Activated CD4-positive, alpha-beta T cell treated with anti-CD3 and anti-CD28 coated beads for 36 hours (primary cell): Measurements from ENCODE around the gene OLIG1. TPM values are rescaled to one million over a fixed set of nuclear protein-coding genes. Genes with fewer than 3 reads are reported as not detected.
A peak's percentile ranks its signal among the peaks of the same experiment; 100 is the strongest.

ENCODE experiments used
- ATAC-seq: fragments of 200-7000 bp; cut with Tn5 transposase; one replicate; pipeline ENCODE4 v1.10.0; 2021; ENCODE audit warnings: mild to moderate bottlenecking, moderate library complexity
- CTCF ChIA-PET: fragments of 350-600 bp; sonication (Branson Sonifier 250); formaldehyde crosslinking; loops from one replicate; lab custom pipeline; 2021; ENCODE audit warnings: antibody characterized with exemption; lab: Charles Lee
- POLR2A ChIA-PET: fragments of 350-600 bp; sonication (Branson Sonifier 250); formaldehyde crosslinking; loops from one replicate; lab custom pipeline; 2021; ENCODE audit warnings: antibody characterized with exemption, inconsistent platforms; lab: Charles Lee
- DNase-seq: peaks from one replicate; pipeline ENCODE4 v3.0.0-alpha.2; 2020
- H3K27ac Mint-ChIP-seq: one replicate; pipeline ENCODE4 v1.8.0; 2021; ENCODE audit warnings: mixed read lengths
- H3K27me3 Mint-ChIP-seq: one replicate; pipeline ENCODE4 v1.8.0; 2021; ENCODE audit warnings: mixed read lengths
- H3K36me3 Mint-ChIP-seq: one replicate; pipeline ENCODE4 v1.8.0; 2021; ENCODE audit warnings: low read depth, mixed read lengths
- H3K4me1 Mint-ChIP-seq: one replicate; pipeline ENCODE4 v1.8.0; 2021; ENCODE audit warnings: mixed read lengths
- H3K4me3 Mint-ChIP-seq: one replicate; pipeline ENCODE4 v1.8.0; 2021; ENCODE audit warnings: mild to moderate bottlenecking, moderate library complexity, mixed read lengths
- H3K9me3 Mint-ChIP-seq: one replicate; pipeline ENCODE4 v1.8.0; 2021; ENCODE audit warnings: low read depth, mixed read lengths
- intact Hi-C, 2 experiments: fragments of 100-400 bp; cut with DNase I in 1 of 2; cut with micrococcal nuclease in 1 of 2; formaldehyde crosslinking; loops; one replicate each; pipeline versions ENCODE4 v1.14.2 to v1.15.1; 2022 to 2024; cut with DNase I, micrococcal nuclease
- total RNA-seq, 2 experiments: library from RNA; stranded (reverse); gene quantifications; one replicate each; pipeline ENCODE4 v1.2.3, GENCODE V29; 2021

OLIG1 gene
- total RNA-seq, 2 experiments from 2014 or later, result not detected

- Mint-ChIP-seq H3K36me3 (no peaks in the 10 kb centered on the region), H3K9me3 (no peaks in the 10 kb centered on the region), H3K4me3 (no peak within 1 kb of the TSS), H3K27me3 (peaks cover 77% of the 10 kb centered on the region), H3K27ac (no peak within 1 kb of the TSS), H3K4me1 (peaks cover 40% of the 10 kb centered on the region)
- DNase-seq (peak; percentile 38), ATAC-seq (no peak)
- intact Hi-C loops, result loop anchor here (10.0 kb wide), 1 partner anchor 99 kb away; no protein-coding TSS in a partner anchor
- ChIA-PET POLR2A (no interaction called here), CTCF (interaction anchor here (0.6 to 1.3 kb wide), 3 partner anchors 47 to 186 kb away, joined by 3 to 4 read pairs (median 4); no protein-coding TSS in a partner anchor)
These were observed 44.2 kb upstream of the OLIG1 start, which contains the start of gene OLIG2 for GRCh38 chr21:33025489-33026442. Gene OLIG2, plus strand, starts transcription at chr21:33025935. Its CDS starts 928 bp downstream, at chr21:33026863.

GRCh38 chr21:33026443-33026858, 43.5 kb upstream of the OLIG1 start:
- intact Hi-C loops, result loop anchor here (10.0 kb wide), 1 partner anchor 98 kb away; no protein-coding TSS in a partner anchor
- ATAC-seq (no peak), DNase-seq (peak; percentile 14)
- H3K27ac Mint-ChIP-seq, result no peak overlapping the region
- H3K4me3 Mint-ChIP-seq, result no peak overlapping the region
- ChIA-PET POLR2A (interaction anchor here (0.6 kb wide), 1 partner anchor 307 kb away, joined by 5 read pairs; no protein-coding TSS in a partner anchor), CTCF (interaction anchor here (0.7 to 1.3 kb wide), 3 partner anchors 46 to 311 kb away, joined by 3 to 4 read pairs (median 4); no protein-coding TSS in a partner anchor)
- H3K9me3 Mint-ChIP-seq, result no peaks in the 10 kb centered on the region
- no peaks in the 10 kb centered on the region for H3K36me3 Mint-ChIP-seq
- H3K27me3 Mint-ChIP-seq, result peaks cover 74% of the 10 kb centered on the region
- H3K4me1 Mint-ChIP-seq, result peaks cover 40% of the 10 kb centered on the region

GRCh38 chr21:33026878-33027400, 43.0 kb upstream of the OLIG1 start:
- Mint-ChIP-seq H3K27me3 (peaks cover 72% of the 10 kb centered on the region), H3K4me1 (peaks cover 40% of the 10 kb centered on the region), H3K36me3 (no peaks in the 10 kb centered on the region), H3K4me3 (no peak overlapping the region), H3K27ac (no peak overlapping the region), H3K9me3 (no peaks in the 10 kb centered on the region)
- intact Hi-C loops, result loop anchor here (10.0 kb wide), 1 partner anchor 98 kb away; no protein-coding TSS in a partner anchor
- POLR2A ChIA-PET, result interaction anchor here (0.6 kb wide), 1 partner anchor 306 kb away, joined by 5 read pairs; no protein-coding TSS in a partner anchor
- ATAC-seq (no peak), DNase-seq (peak; percentile 27)
- CTCF ChIA-PET, result interaction anchor here (0.7 to 1.3 kb wide), 2 partner anchors 170 to 311 kb away, joined by 4 read pairs; no protein-coding TSS in a partner anchor

GRCh38 chr21:33027401-33028286, 42.3 kb upstream of the OLIG1 start:
- intact Hi-C loops, result loop anchor here (2.0 to 10.0 kb wide), 2 partner anchors 43 to 97 kb away; partner anchors contain the start of gene OLIG1 (in 1 of the 2)
- peak overlapping the region; percentile 51 for H3K4me3 Mint-ChIP-seq
- H3K9me3 Mint-ChIP-seq, result no peaks in the 10 kb centered on the region
- POLR2A ChIA-PET, result no interaction called here
- H3K27ac Mint-ChIP-seq, result no peak overlapping the region
- H3K4me1 Mint-ChIP-seq, result peaks cover 38% of the 10 kb centered on the region
- H3K36me3 Mint-ChIP-seq, result no peaks in the 10 kb centered on the region
- DNase-seq (peak; percentile 29), ATAC-seq (no peak)
- peaks cover 72% of the 10 kb centered on the region for H3K27me3 Mint-ChIP-seq
- CTCF ChIA-PET, result interaction anchor here (0.5 to 1.3 kb wide), 3 partner anchors 170 to 310 kb away, joined by 3 to 4 read pairs (median 4); no protein-coding TSS in a partner anchor

GRCh38 chr21:33028287-33028670, 41.7 kb upstream of the OLIG1 start:
- H3K27ac Mint-ChIP-seq, result no peak overlapping the region
- CTCF ChIA-PET, result interaction anchor here (0.5 to 1.2 kb wide), 3 partner anchors 26 to 354 kb away, joined by 3 read pairs; no protein-coding TSS in a partner anchor

GRCh38 chr21:33028773-33029384, 41.1 kb upstream of the OLIG1 start:
- DNase-seq, result peak; percentile 61
- no peak overlapping the region for H3K27ac Mint-ChIP-seq
- peak overlapping the region; percentile 45 for H3K4me3 Mint-ChIP-seq

More at GRCh38 chr21:33028287-33028670, 41.7 kb upstream of the OLIG1 start:
- no peaks in the 10 kb centered on the region for H3K36me3 Mint-ChIP-seq
- no peak for ATAC-seq
- H3K4me3 Mint-ChIP-seq, result peak overlapping the region; percentile 51
- POLR2A ChIA-PET, result no interaction called here
- H3K4me1 Mint-ChIP-seq, result peaks cover 37% of the 10 kb centered on the region
- intact Hi-C loops, result loop anchor here (2.0 to 10.0 kb wide), 2 partner anchors 43 to 97 kb away; partner anchors contain the start of gene OLIG1 (in 1 of the 2)
- H3K9me3 Mint-ChIP-seq, result no peaks in the 10 kb centered on the region
- DNase-seq, result no peak
- H3K27me3 Mint-ChIP-seq, result peaks cover 72% of the 10 kb centered on the region

GRCh38 chr21:33029385-33029921, 40.5 kb upstream of the OLIG1 start:
- POLR2A ChIA-PET, result no interaction called here
- no peak for ATAC-seq
- intact Hi-C loops, result loop anchor here (1.0 to 10.0 kb wide), 3 partner anchors 8 to 95 kb away; partner anchors contain the start of gene OLIG1 (in 1 of the 2)
- CTCF ChIA-PET, result interaction anchor here (0.7 to 1.2 kb wide), 3 partner anchors 9 to 168 kb away, joined by 3 to 6 read pairs (median 3); no protein-coding TSS in a partner anchor
- Mint-ChIP-seq H3K36me3 (no peaks in the 10 kb centered on the region), H3K27me3 (peaks cover 66% of the 10 kb centered on the region), H3K27ac (no peak overlapping the region), H3K9me3 (no peaks in the 10 kb centered on the region), H3K4me1 (peaks cover 31% of the 10 kb centered on the region), H3K4me3 (peak overlapping the region; percentile 45)
- no peak for DNase-seq

More at GRCh38 chr21:33028773-33029384, 41.1 kb upstream of the OLIG1 start:
- no peaks in the 10 kb centered on the region for H3K9me3 Mint-ChIP-seq
- ChIA-PET CTCF (interaction anchor here (0.6 to 1.2 kb wide), 4 partner anchors 8 to 353 kb away, joined by 3 to 6 read pairs (median 3); no protein-coding TSS in a partner anchor), POLR2A (no interaction called here)
- peaks cover 68% of the 10 kb centered on the region for H3K27me3 Mint-ChIP-seq
- no peaks in the 10 kb centered on the region for H3K36me3 Mint-ChIP-seq
- peaks cover 36% of the 10 kb centered on the region for H3K4me1 Mint-ChIP-seq
- ATAC-seq, result no peak
- intact Hi-C loops, result loop anchor here (1.0 to 10.0 kb wide), 3 partner anchors 8 to 96 kb away; partner anchors contain the start of gene OLIG1 (in 1 of the 2)

GRCh38 chr21:33029975-33030461, 39.9 kb upstream of the OLIG1 start:
- DNase-seq, result no peak
- CTCF ChIA-PET, result no interaction called here
- Mint-ChIP-seq H3K27ac (no peak overlapping the region), H3K27me3 (peaks cover 64% of the 10 kb centered on the region), H3K4me1 (peaks cover 28% of the 10 kb centered on the region), H3K36me3 (no peaks in the 10 kb centered on the region), H3K9me3 (no peaks in the 10 kb centered on the region), H3K4me3 (no peak overlapping the region)
- intact Hi-C loops, result loop anchor here (1.0 to 10.0 kb wide), 3 partner anchors 9 to 95 kb away; partner anchors contain the start of gene OLIG1 (in 1 of the 2)
- POLR2A ChIA-PET, result no interaction called here
- no peak for ATAC-seq

- ChIA-PET CTCF (interaction anchor here (0.6 kb wide), 1 partner anchor 166 kb away, joined by 3 read pairs; no protein-coding TSS in a partner anchor), POLR2A (no interaction called here)
- no peak for DNase-seq
- intact Hi-C loops, result no loop called here
- Mint-ChIP-seq H3K4me3 (no peak overlapping the region), H3K4me1 (peaks cover 26% of the 10 kb centered on the region), H3K36me3 (no peaks in the 10 kb centered on the region), H3K27ac (no peak overlapping the region), H3K27me3 (peaks cover 60% of the 10 kb centered on the region), H3K9me3 (no peaks in the 10 kb centered on the region)
- no peak for ATAC-seq
These were observed 39.3 kb upstream of the OLIG1 start for GRCh38 chr21:33030633-33031032.
